GM12874 (cell line): ENCODE data around the gene TMEM140.

Experiments used
- TF ChIP-seq, protein P1 (sequence below): IDR thresholded peaks from 2 replicates; pipeline ENCODE4 v1.5.1; 2011; ENCODE audit warnings: low read depth, mild to moderate bottlenecking, control low read depth, low read length, moderate library complexity; ENCODE audit not compliant: insufficient read depth

TMEM140 gene

DNA sequence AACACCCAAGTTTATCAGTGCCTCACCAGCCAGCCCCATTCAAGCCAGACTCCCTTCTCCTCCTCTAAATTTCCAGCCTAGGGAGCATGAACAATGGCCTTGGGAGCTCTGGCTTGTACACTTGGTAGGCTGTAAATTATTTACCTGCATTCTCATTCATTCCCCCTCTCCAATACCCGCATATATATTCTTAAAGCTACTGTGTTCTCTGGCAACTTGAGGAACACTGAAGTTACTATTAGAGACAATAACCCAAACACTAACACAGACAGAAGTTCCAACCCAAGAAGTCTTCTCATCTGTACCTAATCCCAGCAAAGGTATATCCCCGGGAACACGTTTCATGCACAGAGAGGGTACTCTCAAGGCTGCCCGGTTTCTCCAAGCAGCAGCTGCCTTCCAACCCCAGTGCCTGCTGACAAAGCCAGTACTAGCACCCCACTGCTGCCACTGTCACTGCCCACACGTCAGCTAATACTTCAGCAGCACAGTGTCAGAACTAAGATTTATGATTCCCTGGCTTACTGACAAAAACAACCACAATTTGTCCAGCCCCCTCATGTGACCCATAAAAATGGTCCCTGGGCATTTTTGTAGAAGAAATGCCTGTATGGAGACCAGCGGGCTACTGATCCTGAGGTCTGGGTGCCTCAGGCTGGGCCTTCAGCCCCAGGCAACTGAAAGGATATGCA lies 60.4 kb downstream of the TMEM140 start:
- TF ChIP-seq, protein P1, sequence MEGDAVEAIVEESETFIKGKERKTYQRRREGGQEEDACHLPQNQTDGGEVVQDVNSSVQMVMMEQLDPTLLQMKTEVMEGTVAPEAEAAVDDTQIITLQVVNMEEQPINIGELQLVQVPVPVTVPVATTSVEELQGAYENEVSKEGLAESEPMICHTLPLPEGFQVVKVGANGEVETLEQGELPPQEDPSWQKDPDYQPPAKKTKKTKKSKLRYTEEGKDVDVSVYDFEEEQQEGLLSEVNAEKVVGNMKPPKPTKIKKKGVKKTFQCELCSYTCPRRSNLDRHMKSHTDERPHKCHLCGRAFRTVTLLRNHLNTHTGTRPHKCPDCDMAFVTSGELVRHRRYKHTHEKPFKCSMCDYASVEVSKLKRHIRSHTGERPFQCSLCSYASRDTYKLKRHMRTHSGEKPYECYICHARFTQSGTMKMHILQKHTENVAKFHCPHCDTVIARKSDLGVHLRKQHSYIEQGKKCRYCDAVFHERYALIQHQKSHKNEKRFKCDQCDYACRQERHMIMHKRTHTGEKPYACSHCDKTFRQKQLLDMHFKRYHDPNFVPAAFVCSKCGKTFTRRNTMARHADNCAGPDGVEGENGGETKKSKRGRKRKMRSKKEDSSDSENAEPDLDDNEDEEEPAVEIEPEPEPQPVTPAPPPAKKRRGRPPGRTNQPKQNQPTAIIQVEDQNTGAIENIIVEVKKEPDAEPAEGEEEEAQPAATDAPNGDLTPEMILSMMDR, result no peak

DNA sequence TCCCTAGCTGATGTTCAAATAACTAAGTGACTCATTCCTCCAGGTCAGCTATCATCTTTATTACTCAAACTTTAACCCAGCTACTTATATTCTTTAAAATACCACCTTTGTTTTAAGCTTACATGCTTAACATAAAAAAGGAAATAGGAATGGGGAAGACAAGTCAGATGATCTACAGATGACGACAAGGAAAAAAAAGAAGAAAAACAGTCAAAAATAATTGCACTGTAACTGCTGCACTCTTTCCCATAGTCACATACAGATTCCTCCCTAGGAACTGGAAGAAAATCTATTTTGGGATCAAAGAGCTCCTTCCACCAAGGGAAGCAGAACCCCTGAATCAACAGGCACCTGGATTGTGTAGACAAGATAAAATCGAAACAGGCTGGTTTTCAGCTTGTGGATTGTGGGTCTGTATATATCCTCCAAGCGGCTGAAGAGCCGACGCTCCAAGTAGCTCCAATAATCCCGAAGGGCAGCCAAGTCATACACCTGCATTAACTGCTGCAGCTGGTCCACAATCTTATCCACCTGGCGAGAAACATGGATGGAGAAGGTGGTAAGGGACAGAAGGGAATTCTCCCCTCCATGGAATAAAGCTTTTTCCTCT lies 61.5 kb downstream of the TMEM140 start:
- TF ChIP-seq, protein P1, result no peak

DNA sequence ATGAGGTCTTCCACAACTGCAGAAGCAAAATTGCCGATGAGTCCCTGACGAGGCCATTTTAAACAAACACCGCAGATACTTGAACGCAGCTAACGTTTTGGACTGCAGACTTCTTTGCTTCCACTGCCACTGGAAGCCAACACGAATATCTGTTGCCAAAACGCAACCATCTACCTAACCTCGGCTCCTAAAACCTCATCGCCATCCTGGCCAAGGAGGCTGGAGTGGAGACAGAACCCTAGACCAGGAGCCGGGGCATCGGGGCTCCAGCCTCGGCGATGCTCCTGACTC lies 63.0 kb downstream of the TMEM140 start:
- TF ChIP-seq, protein P1, result no peak

DNA sequence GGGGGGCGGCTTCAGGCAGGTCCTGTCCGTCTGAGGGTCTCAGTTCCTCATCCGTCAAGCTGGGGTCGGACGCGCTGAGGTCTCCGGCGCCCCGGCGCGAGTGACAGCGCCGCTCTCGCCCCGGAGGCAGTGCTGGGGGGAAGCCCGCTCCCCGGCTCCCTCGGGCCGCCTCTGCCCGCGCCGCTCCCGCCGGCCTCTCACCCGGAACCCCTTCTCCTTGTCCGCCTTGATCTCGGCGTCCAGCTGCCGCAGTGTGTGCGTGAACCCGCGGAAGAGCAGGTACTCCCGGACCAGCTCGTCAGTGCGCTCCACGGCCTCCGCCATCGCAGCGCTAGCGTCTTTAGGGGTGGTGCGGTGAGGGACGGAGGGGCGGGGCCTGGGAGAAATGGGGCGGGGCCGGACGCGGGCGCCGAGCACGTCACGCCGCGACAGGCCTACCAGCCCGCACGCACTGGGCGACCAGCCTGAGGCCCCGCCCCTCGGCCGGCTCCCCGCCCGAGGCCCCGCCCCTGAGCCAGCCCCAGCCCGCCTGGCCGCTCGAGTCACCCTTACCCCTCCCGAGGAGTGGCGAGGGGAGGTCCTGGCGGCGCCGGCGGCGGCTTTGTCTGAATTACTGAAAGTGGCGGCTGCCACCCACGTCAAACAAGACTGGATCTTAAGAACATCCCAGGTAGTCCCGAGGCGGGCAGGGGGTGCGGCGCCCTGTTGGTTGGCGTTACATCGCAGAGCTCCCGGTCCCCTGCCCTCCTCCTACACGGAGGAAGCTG lies 63.5 kb downstream of the TMEM140 start, which contains the start of gene WDR91:
WDR91 (minus strand) TSS at position 348 of the 767 bp plus-strand sequence; CDS start at position 324, 24 bp downstream.
- TF ChIP-seq, protein P1, result 0 out of 2 replicates have a peak, but pooled peaks have one; percentile 6

DNA sequence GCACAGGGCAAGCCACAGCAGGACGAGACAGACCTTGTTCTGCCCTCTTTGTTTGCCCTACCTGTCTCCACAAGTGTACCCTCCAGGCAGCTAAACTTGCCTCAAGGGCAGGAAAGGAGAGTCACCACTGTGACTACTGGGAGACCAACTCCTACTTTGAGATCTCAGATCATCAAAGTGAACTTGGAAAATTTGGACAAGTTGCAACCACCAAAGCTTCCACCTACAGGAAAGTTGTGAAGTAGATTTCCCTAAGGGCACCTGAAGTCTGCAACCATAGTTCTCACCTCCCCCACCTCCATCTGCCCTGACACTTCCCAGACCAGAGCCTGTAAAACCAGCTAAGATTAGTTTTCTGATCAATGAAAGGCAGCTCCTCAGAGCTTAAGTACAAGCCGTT lies 66.0 kb downstream of the TMEM140 start:
- TF ChIP-seq, protein P1, result no peak

DNA sequence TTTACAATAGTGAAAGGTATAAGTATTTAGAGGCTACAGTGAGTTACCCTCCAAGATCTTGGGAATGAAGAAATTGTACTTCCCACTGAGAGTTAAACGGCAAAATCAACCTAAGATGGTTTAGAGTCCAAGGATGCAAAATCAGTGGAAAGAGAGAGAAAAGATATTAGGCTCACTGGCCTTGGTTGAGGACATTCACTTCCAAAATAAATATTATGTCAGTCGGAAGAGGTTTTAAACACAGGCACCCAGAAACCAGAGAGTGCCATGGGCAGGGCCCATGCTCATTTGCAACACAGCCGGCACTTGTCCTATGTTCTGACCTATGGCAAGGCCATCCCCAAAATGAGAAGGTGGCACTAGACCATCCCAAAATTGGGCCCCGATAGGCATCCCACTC lies 67.3 kb downstream of the TMEM140 start:
- TF ChIP-seq, protein P1, result no peak

DNA sequence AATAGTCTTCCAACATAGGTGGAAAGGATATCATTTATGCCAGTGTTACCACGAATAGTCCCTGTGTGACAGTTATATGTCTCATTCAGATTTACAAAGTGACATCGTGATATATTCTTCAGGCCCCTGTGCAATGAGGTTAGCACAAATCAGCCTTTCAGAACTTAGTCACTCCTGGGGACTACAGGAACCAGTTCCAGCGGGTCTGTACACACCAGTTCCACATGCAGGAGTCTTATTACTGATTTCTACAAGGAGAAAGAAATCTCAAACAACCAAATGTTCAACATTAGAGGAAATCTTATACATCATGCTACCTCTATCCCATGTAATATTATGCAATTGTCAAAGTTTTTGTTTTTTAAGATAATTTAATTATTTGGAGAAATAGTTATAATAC lies 67.8 kb downstream of the TMEM140 start:
- TF ChIP-seq, protein P1, result no peak
